ENCODE measurements around the gene OLFML1.

GRCh38 chr11:7509966-7510365 lies 24.7 kb downstream of the OLFML1 start:
- no peak for TF ChIP-seq POLR2A (IDR thresholded peaks at IDR 0.05)
- TF ChIP-seq EP300 (IDR thresholded peaks at IDR 0.05), result no peak
- TF ChIP-seq CTCF (IDR thresholded peaks at IDR 0.05), result no peak
- TF ChIP-seq POLR2AphosphoS5 (IDR thresholded peaks at IDR 0.05), result no peak

All from suprapubic skin (tissue), 4 donors.